Fibroblast of villous mesenchyme (primary cell): Measurements from ENCODE around the gene SSH2. TPM values are rescaled to one million over a fixed set of nuclear protein-coding genes. Genes with fewer than 3 reads are reported as not detected.
"Not testable (repeated sequence)": the region's sequence is repeated elsewhere in the genome, so short reads cannot be mapped to it uniquely, and the experiment has no call there.

ENCODE experiments used
- DNase-seq: peaks from one replicate; pipeline ENCODE4 v3.0.0-alpha.2; 2010; ENCODE audit warnings: low read depth
- H3K4me3 ChIP-seq: 2 replicates; pipeline ENCODE4 v1.5.1; 2011; ENCODE audit warnings: low read depth, mild to moderate bottlenecking, low read length
- CTCF ChIP-seq: IDR thresholded peaks from 2 replicates; pipeline ENCODE4 v1.5.1; 2012; ENCODE audit warnings: low read depth, mild to moderate bottlenecking, low read length; ENCODE audit not compliant: insufficient read depth
- total RNA-seq: library from RNA; depleted of rRNA; stranded (reverse); fragments of >200 nt; gene quantifications from 2 replicates; pipeline ENCODE4 v1.2.3, GENCODE V29; 2012

SSH2 gene
- total RNA-seq, 1 donor: 19.0 TPM

- no peak for TF ChIP-seq CTCF
- H3K4me3 ChIP-seq: no peak overlapping the region
- no peak for DNase-seq
Observed at GRCh38 chr17:29661213-29661612, 268.8 kb downstream of the SSH2 start.

DNA sequence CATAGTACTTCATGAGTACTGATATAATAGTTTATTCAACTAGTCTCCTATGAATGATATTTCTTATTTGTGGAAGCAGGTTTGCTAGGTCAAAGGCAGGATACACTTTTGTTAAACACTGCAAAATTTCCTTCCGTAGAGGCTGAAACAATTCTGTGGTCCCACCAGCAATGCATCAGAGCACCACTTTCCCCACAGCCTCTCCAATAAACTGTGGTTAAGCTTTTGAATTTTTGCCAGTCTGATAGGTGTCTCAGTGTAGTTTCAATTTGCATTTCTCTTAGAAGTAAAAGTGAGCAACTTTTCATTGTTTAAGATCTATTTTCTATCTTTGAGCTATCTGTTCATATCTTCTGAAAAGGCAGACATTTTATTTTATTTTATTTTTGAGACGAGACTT lies 270.9 kb downstream of the SSH2 start:
- no peak overlapping the region for H3K4me3 ChIP-seq
- DNase-seq: no peak
- no peak for TF ChIP-seq CTCF

GRCh38 chr17:29655323-29655722 lies 274.7 kb downstream of the SSH2 start:
- no peak overlapping the region for H3K4me3 ChIP-seq
- TF ChIP-seq CTCF: no peak
- DNase-seq: no peak

GRCh38 chr17:29653995-29654714 lies 275.9 kb downstream of the SSH2 start:
- DNase-seq: peak; percentile 49
- H3K4me3 ChIP-seq: no peak overlapping the region
- no peak for TF ChIP-seq CTCF

DNA sequence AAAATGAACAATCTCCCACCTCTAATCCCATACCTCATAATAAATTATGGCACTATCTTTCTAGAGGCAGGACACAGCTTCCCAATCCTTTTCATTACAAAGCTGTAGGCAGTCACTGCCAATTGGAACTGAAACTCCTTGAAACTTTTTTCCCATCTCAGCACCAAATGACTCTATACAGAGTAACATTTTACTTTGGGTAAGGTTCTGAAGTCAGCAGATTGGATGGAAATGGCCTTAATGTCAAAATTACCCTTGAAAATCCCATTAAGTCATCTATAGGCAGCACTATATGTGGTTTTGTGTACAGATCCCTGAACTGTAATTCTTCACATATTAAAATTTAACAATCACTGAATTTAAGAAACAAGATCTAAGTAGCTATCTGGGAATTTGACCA lies 277.1 kb downstream of the SSH2 start:
- no peak overlapping the region for H3K4me3 ChIP-seq
- no peak for TF ChIP-seq CTCF
- no peak for DNase-seq

GRCh38 chr17:29651913-29652312 lies 278.1 kb downstream of the SSH2 start:
- not testable (repeated sequence) for DNase-seq, H3K4me3 ChIP-seq

DNA sequence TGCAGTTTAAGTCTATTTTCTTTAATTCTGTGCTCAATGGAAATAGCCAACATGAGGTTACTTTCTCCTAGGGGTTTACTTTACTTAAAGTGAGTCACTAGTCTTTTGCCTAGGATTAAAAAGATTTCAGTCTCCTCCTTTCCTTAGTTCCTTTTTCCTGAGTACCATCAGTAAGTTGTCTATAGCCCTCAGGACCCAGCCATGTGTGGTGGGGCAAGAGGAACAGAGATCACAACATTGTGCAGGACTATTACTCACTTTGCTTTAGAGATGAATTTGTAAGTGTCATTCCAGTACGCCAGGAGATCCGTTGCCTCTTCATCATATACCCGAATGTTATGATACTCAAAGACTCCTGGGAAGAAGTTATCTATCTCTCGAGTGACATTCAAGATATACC lies 279.6 kb downstream of the SSH2 start:
- H3K4me3 ChIP-seq: no peak overlapping the region
- no peak for TF ChIP-seq CTCF
- DNase-seq: no peak
